RPMI7951 (cell line): ENCODE results near the gene MYL12A. TPM values are rescaled to one million over a fixed set of nuclear protein-coding genes. Genes with fewer than 3 reads are reported as not detected.

ENCODE experiments used
- DNase-seq: peaks from one replicate; pipeline ENCODE4 v3.0.0-alpha.2; 2012; ENCODE audit warnings: low read depth
- total RNA-seq: library from RNA; depleted of rRNA; stranded (reverse); fragments of >200 nt; shearing (Covaris generic); gene quantifications from 2 replicates; pipeline ENCODE4 v1.2.3, GENCODE V29; 2014; rRNA removed

The MYL12A gene
- total RNA-seq, 1 experiment from 2014 or later: 818 TPM

GRCh38 chr18:3281456-3282400, 34.1 kb downstream of the MYL12A start:
- peak; percentile 77 for DNase-seq

- DNase-seq: peak; percentile 34
Measured at GRCh38 chr18:3283253-3283863, 35.8 kb downstream of the MYL12A start.

GRCh38 chr18:3283908-3284307, 36.3 kb downstream of the MYL12A start:
- no peak for DNase-seq

GRCh38 chr18:3284501-3284900, 36.9 kb downstream of the MYL12A start:
- DNase-seq: no peak

- no peak for DNase-seq
Measured at GRCh38 chr18:3286159-3286558, 38.6 kb downstream of the MYL12A start.

GRCh38 chr18:3293196-3293951, 45.8 kb downstream of the MYL12A start:
- no peak for DNase-seq

GRCh38 chr18:3294435-3295080, 47.0 kb downstream of the MYL12A start:
- peak; percentile 27 for DNase-seq

- peak; percentile 85 for DNase-seq
Measured at GRCh38 chr18:3297025-3297984, 49.7 kb downstream of the MYL12A start.

- no peak for DNase-seq
Measured at GRCh38 chr18:3304832-3305231, 57.2 kb downstream of the MYL12A start.

GRCh38 chr18:3305354-3305762, 57.8 kb downstream of the MYL12A start:
- peak; percentile 93 for DNase-seq

Other genes starting within 250 kb of the MYL12A start
- gene LPIN2, start 234.7 kb upstream of the MYL12A start, total RNA-seq: 10.8 and 11.4 TPM in 2 replicates
- 0.10 TPM in 1 of 2 replicates, not detected in the other for gene MYOM1, start 27.8 kb upstream of the MYL12A start, total RNA-seq
- 564 and 607 TPM in 2 replicates for gene MYL12B, start 14.3 kb downstream of the MYL12A start, total RNA-seq
- gene TGIF1, start 202.4 kb downstream of the MYL12A start, total RNA-seq: 90.4 and 91.7 TPM in 2 replicates